Naive thymus-derived CD4-positive, alpha-beta T cell (primary cell): ENCODE measurements around the gene IFITM2. TPM values are rescaled to one million over a fixed set of nuclear protein-coding genes. Genes with fewer than 3 reads are reported as not detected.
"Not testable (repeated sequence)": the region's sequence is repeated elsewhere in the genome, so short reads cannot be mapped to it uniquely, and the experiment has no call there.

Experiments
- ATAC-seq: fragments of 150-1000 bp; cut with Tn5 transposase; 2 replicates; pipeline ENCODE4 v1.10.0; 2021; ENCODE audit warnings: mild to moderate bottlenecking, moderate library complexity
- CTCF ChIA-PET: fragments of 350-600 bp; sonication (Branson Sonifier 250); formaldehyde crosslinking; loops from one replicate; lab custom pipeline; 2021; ENCODE audit warnings: antibody characterized with exemption; lab: Charles Lee
- POLR2A ChIA-PET: fragments of 350-600 bp; sonication (Branson Sonifier 250); formaldehyde crosslinking; loops from one replicate; lab custom pipeline; 2021; ENCODE audit warnings: antibody characterized with exemption, inconsistent platforms; lab: Charles Lee
- DNase-seq, 9 donors: peaks; one replicate each; pipeline versions ENCODE4 v3.0.0 to v3.0.0-alpha.2; 2020 to 2022; ENCODE audit warnings: mixed read lengths in 1 of 9
- H3K27ac ChIP-seq: one replicate; pipeline ENCODE4 v1.7.0; 2013; ENCODE audit warnings: mild to moderate bottlenecking, low read depth, low read length, moderate library complexity
- H3K27me3 ChIP-seq, 2 donors: one replicate each; pipeline ENCODE4 v1.7.0; 2013; ENCODE audit warnings: low read length in 2 of 2, mild to moderate bottlenecking in 2 of 2, moderate library complexity in 2 of 2; ENCODE audit not compliant: control insufficient read depth in 2 of 2, insufficient read depth in 2 of 2
- H3K36me3 ChIP-seq, 3 experiments: 1 replicate in 2 of 3; 2 replicates in 1 of 3; pipeline ENCODE4 v1.7.0; 2013; ENCODE audit warnings: low read length in 3 of 3, mild to moderate bottlenecking in 3 of 3, moderate library complexity in 1 of 3; ENCODE audit not compliant: insufficient read depth in 3 of 3, control insufficient read depth in 2 of 3
- H3K4me1 ChIP-seq, 2 donors: one replicate each; pipeline ENCODE4 v1.7.0; 2013; ENCODE audit warnings: low read length in 2 of 2, mild to moderate bottlenecking in 2 of 2, moderate library complexity in 1 of 2; ENCODE audit not compliant: control insufficient read depth in 2 of 2, insufficient read depth in 2 of 2
- H3K4me3 ChIP-seq: 2 replicates; pipeline ENCODE4 v1.7.0; 2013; ENCODE audit warnings: mild to moderate bottlenecking, low read length
- H3K9me3 ChIP-seq, 3 experiments: 1 replicate in 2 of 3; 2 replicates in 1 of 3; pipeline ENCODE4 v1.7.0; 2013; ENCODE audit warnings: low read length in 3 of 3; ENCODE audit not compliant: control insufficient read depth in 2 of 3
- H3K27ac Mint-ChIP-seq, 9 donors: one replicate each; pipeline ENCODE4 v1.8.0; 2020 to 2022; ENCODE audit warnings: mixed read lengths in 9 of 9, mild to moderate bottlenecking in 8 of 9, moderate library complexity in 5 of 9, inconsistent platforms in 2 of 9
- H3K27me3 Mint-ChIP-seq, 5 donors: one replicate each; pipeline ENCODE4 v1.8.0; 2021 to 2022; ENCODE audit warnings: mixed read lengths in 5 of 5, mild to moderate bottlenecking in 1 of 5
- H3K36me3 Mint-ChIP-seq, 5 donors: one replicate each; pipeline ENCODE4 v1.8.0; 2020 to 2022; ENCODE audit warnings: mixed read lengths in 5 of 5, mild to moderate bottlenecking in 3 of 5, inconsistent platforms in 1 of 5
- H3K4me1 Mint-ChIP-seq, 7 donors: one replicate each; pipeline ENCODE4 v1.8.0; 2020 to 2022; ENCODE audit warnings: mixed read lengths in 7 of 7, mild to moderate bottlenecking in 3 of 7, inconsistent platforms in 1 of 7
- H3K4me3 Mint-ChIP-seq, 10 donors: one replicate each; pipeline ENCODE4 v1.8.0; 2020 to 2022; ENCODE audit warnings: mild to moderate bottlenecking in 10 of 10, mixed read lengths in 10 of 10, moderate library complexity in 6 of 10, inconsistent platforms in 2 of 10
- H3K9me3 Mint-ChIP-seq, 11 donors: one replicate each; pipeline ENCODE4 v1.8.0; 2020 to 2022; ENCODE audit warnings: mixed read lengths in 11 of 11, mild to moderate bottlenecking in 4 of 11, inconsistent platforms in 1 of 11, moderate library complexity in 1 of 11
- intact Hi-C, 2 donors: fragments of 100-400 bp; cut with micrococcal nuclease; formaldehyde crosslinking; loops; one replicate each; pipeline ENCODE4 v1.15.1; 2023
- polyA plus RNA-seq, 2 donors: library from polyadenylated mRNA; unstranded; fragments of 300-500 nt; fragmentation: Illumina TruSeq; gene quantifications; one replicate each; pipeline ENCODE4 v1.2.3, GENCODE V29; 2021
- total RNA-seq, 6 experiments: library from RNA in 5 of 6; stranded (reverse) in 5 of 6; gene quantifications; 1 replicate in 5 of 6; 2 replicates in 1 of 6; pipeline ENCODE4 v1.2.3 and lab custom pipeline; 2021 to 2026

Gene IFITM2
- total and polyA plus RNA-seq, 7 experiments from 2014 or later: 143 to 3,315 (median 530) TPM

- ChIA-PET CTCF (interaction anchor here (1.4 to 3.5 kb wide), 4 partner anchors 10 to 37 kb away, joined by 3 to 36 read pairs (median 5); no protein-coding TSS in a partner anchor), POLR2A (interaction anchor here (0.6 to 4.5 kb wide), 12 partner anchors 8 to 111 kb away, joined by 3 to 41 read pairs (median 14); partner anchors contain the start of genes BET1L, PGGHG, PSMD13 and RIC8A)
- H3K4me3 Mint-ChIP-seq: peak overlapping the region in 5 of 10 donors; percentile 84 to 98 (median 94)
- H3K9me3 Mint-ChIP-seq, H3K27me3 Mint-ChIP-seq, DNase-seq, H3K27me3 ChIP-seq, intact Hi-C loops, H3K9me3 ChIP-seq, H3K4me1 ChIP-seq: not testable (repeated sequence)
- H3K36me3 Mint-ChIP-seq: peaks cover 0 to 42% (median 19%) of the 10 kb centered on the region in 5 donors
- H3K4me3 ChIP-seq: peak overlapping the region; percentile 37
- H3K36me3 ChIP-seq: peaks cover 0 to 19% (median 8%) of the 10 kb centered on the region in 3 experiments
- peak overlapping the region in 1 of 9 donors; percentile 96 for H3K27ac Mint-ChIP-seq
- peaks cover 20 to 35% (median 29%) of the 10 kb centered on the region in 7 donors for H3K4me1 Mint-ChIP-seq
- ATAC-seq: peak; percentile 71
- H3K27ac ChIP-seq: peak overlapping the region; percentile 87
Observed at GRCh38 chr11:318405-319120, 10.9 kb downstream of the IFITM2 start.

GRCh38 chr11:319121-319887 lies 11.7 kb downstream of the IFITM2 start:
- Mint-ChIP-seq H3K36me3 (peaks cover 0 to 35% (median 15%) of the 10 kb centered on the region in 5 donors), H3K27ac (peak overlapping the region; percentile 88 to 99 (median 96)), H3K4me1 (peaks cover 24 to 40% (median 31%) of the 10 kb centered on the region in 7 donors), H3K4me3 (peak overlapping the region; percentile 84 to 98 (median 94))
- H3K9me3 ChIP-seq, intact Hi-C loops, H3K4me1 ChIP-seq, H3K9me3 Mint-ChIP-seq, H3K27me3 ChIP-seq, CTCF ChIA-PET, H3K27me3 Mint-ChIP-seq: not testable (repeated sequence)
- H3K4me3 ChIP-seq: peak overlapping the region; percentile 43
- POLR2A ChIA-PET: interaction anchor here (0.6 to 1.2 kb wide), 4 partner anchors 10 to 36 kb away, joined by 3 to 5 read pairs (median 4); no protein-coding TSS in a partner anchor
- peak; percentile 11 for ATAC-seq
- peak in 1 of 9 donors; percentile 50 for DNase-seq
- peaks cover 0 to 19% (median 8%) of the 10 kb centered on the region in 3 experiments for H3K36me3 ChIP-seq
- H3K27ac ChIP-seq: peak overlapping the region; percentile 87

GRCh38 chr11:319888-320273 lies 12.3 kb downstream of the IFITM2 start:
- DNase-seq, H3K9me3 ChIP-seq, H3K9me3 Mint-ChIP-seq, ATAC-seq, H3K27me3 Mint-ChIP-seq, H3K27me3 ChIP-seq: not testable (repeated sequence)
- intact Hi-C loops: loop anchor here in 1 of 2 donors (1.0 kb wide), 1 partner anchor 13 kb away; the partner anchor contains the start of gene IFITM2
- Histone ChIP-seq H3K36me3 (peaks cover 0 to 16% (median 8%) of the 10 kb centered on the region in 3 experiments), H3K4me3 (peak overlapping the region; percentile 43), H3K27ac (peak overlapping the region; percentile 87), H3K4me1 (peaks cover 9 to 16% of the 10 kb centered on the region in 2 donors)
- CTCF ChIA-PET: interaction anchor here (0.6 kb wide), 1 partner anchor 9 kb away, joined by 5 read pairs; no protein-coding TSS in a partner anchor
- Mint-ChIP-seq H3K4me1 (peaks cover 27 to 46% (median 36%) of the 10 kb centered on the region in 7 donors), H3K4me3 (peak overlapping the region; percentile 84 to 98 (median 94)), H3K36me3 (peaks cover 0 to 30% (median 13%) of the 10 kb centered on the region in 5 donors), H3K27ac (peak overlapping the region; percentile 88 to 99 (median 96))
- POLR2A ChIA-PET: interaction anchor here (1.0 to 1.2 kb wide), 4 partner anchors 10 to 35 kb away, joined by 3 to 5 read pairs (median 4); no protein-coding TSS in a partner anchor

GRCh38 chr11:324156-324555 lies 16.5 kb downstream of the IFITM2 start:
- ATAC-seq (no peak), DNase-seq (no peak)
- H3K9me3 ChIP-seq: no peaks in the 10 kb centered on the region
- H3K4me1 ChIP-seq: peaks cover 20 to 40% of the 10 kb centered on the region in 2 donors
- Mint-ChIP-seq H3K4me1 (peaks cover 34 to 68% (median 58%) of the 10 kb centered on the region in 7 donors), H3K4me3 (peak overlapping the region in 7 of 10 donors; percentile 9 to 64 (median 49)), H3K36me3 (peaks cover 0 to 10% (median 0%) of the 10 kb centered on the region in 5 donors), H3K27me3 (no peaks in the 10 kb centered on the region), H3K9me3 (no peaks in the 10 kb centered on the region), H3K27ac (peak overlapping the region; percentile 65 to 94 (median 80))
- intact Hi-C loops: no loop called here
- ChIA-PET CTCF (interaction anchor here (0.7 to 1.3 kb wide), 5 partner anchors 12 to 73 kb away, joined by 3 read pairs; no protein-coding TSS in a partner anchor), POLR2A (interaction anchor here (0.7 to 4.6 kb wide), 9 partner anchors 7 to 125 kb away, joined by 3 to 41 read pairs (median 4); no protein-coding TSS in a partner anchor)
- no peak overlapping the region for H3K4me3 ChIP-seq
- peak overlapping the region; percentile 44 for H3K27ac ChIP-seq
- no peaks in the 10 kb centered on the region for H3K27me3 ChIP-seq
- no peaks in the 10 kb centered on the region for H3K36me3 ChIP-seq

GRCh38 chr11:324593-325517 lies 17.2 kb downstream of the IFITM2 start:
- intact Hi-C loops, H3K36me3 Mint-ChIP-seq, H3K9me3 Mint-ChIP-seq: not testable (repeated sequence)

More at GRCh38 chr11:324593-325517, 17.2 kb downstream of the IFITM2 start:
- H3K4me3 ChIP-seq, H3K36me3 ChIP-seq, H3K9me3 ChIP-seq, ATAC-seq, H3K27me3 ChIP-seq, DNase-seq, H3K27ac ChIP-seq, H3K27me3 Mint-ChIP-seq: not testable (repeated sequence)
- H3K4me3 Mint-ChIP-seq: peak overlapping the region; percentile 9 to 62 (median 49)
- CTCF ChIA-PET: interaction anchor here (0.7 to 1.3 kb wide), 5 partner anchors 12 to 74 kb away, joined by 3 read pairs; no protein-coding TSS in a partner anchor
- peak overlapping the region; percentile 65 to 96 (median 80) for H3K27ac Mint-ChIP-seq
- POLR2A ChIA-PET: interaction anchor here (0.7 to 4.6 kb wide), 10 partner anchors 8 to 125 kb away, joined by 3 to 41 read pairs (median 4); partner anchors contain the start of gene PTDSS2
- peaks cover 40 to 70% (median 60%) of the 10 kb centered on the region in 7 donors for H3K4me1 Mint-ChIP-seq
- peaks cover 20 to 46% of the 10 kb centered on the region in 2 donors for H3K4me1 ChIP-seq
